Esophagus mucosa (tissue), 1 donor: ENCODE results near the gene ARMC12. TPM values are rescaled to one million over a fixed set of nuclear protein-coding genes. Genes with fewer than 3 reads are reported as not detected.
"Not testable (repeated sequence)": the region's sequence is repeated elsewhere in the genome, so short reads cannot be mapped to it uniquely, and the experiment has no call there.

Experiments used
- ATAC-seq: fragments of 200-7000 bp; cut with Tn5 transposase; one replicate; pipeline ENCODE4 v1.9.1; 2020
- total RNA-seq: library from RNA; stranded (reverse); gene quantifications from one replicate; pipeline ENCODE4 v1.2.4, GENCODE V29; 2023
- donor health status: DM: yes; HTN: yes; CAD: no.

Gene ARMC12
- total RNA-seq, result not detected

DNA sequence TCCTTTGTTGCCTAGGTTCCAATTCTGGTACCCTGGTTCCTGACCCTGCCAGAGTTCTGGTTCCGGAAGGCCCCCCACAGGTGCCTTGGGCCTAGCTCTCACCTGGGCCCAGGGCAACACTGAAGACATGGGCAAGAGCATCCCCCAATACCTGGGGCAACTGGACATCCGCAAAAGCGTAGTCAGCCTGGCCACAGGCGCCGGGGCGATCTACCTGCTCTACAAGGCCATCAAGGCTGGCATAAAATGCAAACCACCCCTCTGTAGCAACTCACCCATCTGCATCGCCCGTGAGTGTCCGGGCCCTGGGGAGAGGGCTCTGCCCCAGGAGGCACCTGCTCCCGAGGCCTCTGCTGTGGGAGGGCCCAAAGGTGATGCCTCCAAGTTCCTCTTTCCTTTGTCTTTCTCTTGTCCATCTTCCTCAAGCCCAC, at the start of gene ARMC12:
Gene ARMC12 (plus strand): TSS at position 51 of the 431 bp plus-strand sequence. CDS start 77 bp downstream, at position 128.
- ATAC-seq, result no peak

DNA sequence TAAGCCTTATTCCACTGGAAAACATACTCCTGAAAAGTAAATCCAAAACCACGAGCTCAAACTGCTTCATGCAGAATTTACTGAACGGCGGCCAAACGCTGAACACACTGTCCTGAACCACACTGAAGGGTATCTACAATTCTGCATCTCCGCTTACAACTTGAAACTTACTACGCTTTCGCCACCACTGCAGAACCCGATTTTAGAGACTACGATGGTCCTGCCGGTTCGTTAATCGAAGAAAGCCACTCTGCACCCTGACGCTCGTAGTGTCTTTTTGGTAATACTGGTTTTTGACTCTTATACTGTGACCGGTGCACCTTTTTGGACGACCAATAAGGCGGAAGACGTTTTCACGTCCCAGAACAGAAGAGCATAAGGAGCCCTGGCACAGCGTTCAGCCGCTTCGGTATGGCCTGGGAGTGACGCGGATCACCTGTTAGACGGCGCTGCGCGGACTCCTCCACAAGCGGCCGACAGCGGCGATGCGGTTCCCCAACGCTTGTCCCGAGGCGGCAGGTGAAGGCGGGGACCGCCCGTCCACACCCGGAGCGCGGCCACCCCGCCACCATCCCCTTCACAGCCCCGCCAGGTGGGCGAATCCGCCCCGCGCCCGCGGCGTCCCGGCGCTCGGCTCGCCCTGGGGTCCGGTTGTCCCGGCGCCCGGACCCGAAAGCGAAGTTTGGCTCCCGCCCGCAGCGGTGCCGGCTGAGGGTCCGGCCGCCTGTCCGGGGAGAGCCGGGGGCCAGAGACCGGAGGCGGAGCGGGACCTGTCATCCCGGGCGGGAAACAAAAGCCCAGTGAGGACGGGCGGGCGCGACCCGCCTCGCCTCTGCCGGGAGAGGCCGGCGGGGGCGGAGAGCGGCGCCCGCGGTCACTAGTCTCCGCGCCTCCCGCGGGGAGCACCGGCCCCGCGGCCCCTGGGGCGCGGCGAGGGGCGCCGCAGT, 48.9 kb upstream of the ARMC12 start:
- ATAC-seq, result peak; percentile 72

DNA sequence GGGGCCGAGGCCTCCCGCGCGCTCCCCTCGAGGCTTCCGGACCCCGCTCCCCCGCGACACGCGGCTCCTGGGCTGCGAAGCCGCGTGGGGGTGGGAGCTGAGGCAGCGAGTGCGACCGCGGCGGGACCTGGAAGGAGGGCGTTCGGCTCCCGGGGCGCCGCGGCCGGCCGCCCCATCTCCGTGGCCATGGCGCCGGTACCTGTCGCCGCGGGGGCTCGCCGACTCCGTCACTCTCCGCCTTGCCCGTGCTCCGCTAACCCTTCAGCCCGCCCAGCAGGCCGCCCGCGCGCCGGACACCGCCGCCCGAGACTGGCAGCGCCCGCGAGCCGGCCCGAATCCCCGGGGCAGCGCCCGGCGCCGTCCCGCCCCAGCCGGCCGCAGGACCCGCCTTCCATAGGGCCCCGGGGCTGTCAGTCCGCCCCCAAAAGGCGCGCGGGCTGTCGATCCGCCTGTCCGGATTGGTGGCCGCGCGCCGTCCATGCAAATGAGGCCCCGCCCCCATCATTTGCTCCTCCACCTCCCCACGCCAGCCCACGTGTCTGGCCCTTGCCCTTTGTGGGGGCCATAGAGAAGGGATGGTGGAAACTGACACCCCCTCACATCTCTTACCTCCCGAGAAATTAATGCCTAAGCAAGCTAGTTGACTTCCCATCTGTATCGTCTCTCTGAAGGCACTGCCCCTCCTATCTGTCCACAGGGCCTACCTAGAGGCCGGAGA, 48.1 kb upstream of the ARMC12 start, which contains the start of gene FKBP5:
Gene FKBP5 (minus strand): TSS at position 311 of the 718 bp plus-strand sequence. CDS start 46,091 bp downstream, outside the sequence.
- peak; percentile 95 for ATAC-seq

DNA sequence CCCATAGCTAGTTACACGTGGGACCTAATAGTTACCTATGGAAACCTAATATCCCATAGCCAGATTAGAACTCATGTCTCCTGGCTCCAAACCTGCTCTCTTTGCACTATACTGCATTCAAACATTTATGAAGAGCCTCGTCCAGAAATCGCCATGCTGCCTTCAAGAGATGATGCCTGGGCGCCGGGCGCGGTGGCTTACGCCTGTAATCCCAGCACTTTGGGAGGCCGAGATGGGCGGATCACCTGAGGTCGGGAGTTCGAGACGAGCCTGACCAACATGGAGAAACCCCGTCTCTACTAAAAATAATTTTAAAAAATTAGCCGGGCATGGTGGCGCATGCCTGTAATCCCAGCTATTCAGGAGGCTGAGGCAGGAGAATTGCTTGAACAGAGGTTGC, 46.8 kb upstream of the ARMC12 start:
- not testable (repeated sequence) for ATAC-seq

DNA sequence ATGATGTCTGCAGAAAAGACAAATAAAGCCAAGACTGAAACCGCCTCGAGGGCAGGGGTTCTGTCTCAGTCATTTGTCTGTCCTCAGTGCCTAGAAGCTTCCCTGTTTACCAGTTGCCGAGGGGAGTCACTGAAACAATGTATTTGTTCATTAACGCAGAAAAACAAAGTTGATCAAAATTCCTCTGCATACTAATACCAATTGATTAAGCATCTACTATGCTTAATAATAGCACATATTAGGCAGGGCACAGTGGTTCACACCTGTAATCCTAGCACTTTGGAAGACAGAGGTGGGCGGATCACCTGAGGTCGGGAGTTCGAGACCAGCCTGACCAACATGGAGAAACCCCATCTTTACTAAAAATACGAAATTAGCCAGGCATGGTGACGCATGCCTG, 46.3 kb upstream of the ARMC12 start:
- no peak for ATAC-seq

DNA sequence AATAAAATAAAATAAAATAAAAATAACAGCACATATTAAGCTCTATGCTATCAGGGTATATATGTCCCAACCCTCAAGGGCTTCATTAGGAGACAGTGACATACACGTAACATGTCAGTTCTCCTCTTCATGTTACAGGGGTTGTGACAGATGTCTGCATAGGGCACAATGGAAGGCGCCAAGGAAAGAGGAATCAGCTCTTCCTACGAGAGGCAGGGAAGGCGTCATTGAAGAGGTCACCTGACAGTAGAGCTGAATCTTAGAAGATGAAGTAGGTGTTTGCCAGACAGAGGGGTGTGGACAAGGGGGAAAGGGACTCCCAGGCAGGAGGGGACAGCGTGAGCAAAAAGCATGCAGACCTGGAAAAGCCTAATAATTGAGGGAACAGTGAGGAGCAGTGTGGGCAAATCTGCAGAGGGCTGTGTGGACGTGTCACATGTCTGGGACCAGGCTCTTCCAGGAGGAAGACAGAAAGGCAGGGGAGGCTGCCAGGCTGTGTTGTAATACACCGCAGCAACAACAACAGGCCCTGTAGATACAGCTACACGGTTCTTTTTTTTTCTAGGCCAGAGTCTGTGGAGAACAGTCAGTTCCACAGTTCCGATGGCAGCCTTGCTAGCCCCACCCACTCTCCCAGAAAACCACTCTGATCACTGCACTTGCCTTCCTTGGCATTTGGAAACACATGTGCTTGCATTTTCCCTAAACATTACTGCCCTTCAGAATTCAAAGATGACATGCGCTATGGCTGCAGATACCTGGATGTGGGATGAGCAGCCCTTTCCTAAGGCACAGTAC, 45.6 kb upstream of the ARMC12 start:
- peak; percentile 30 for ATAC-seq

GRCh38 chr6:35694462-35694861, 42.4 kb upstream of the ARMC12 start:
- no peak for ATAC-seq

GRCh38 chr6:35698430-35698829, 38.4 kb upstream of the ARMC12 start:
- not testable (repeated sequence) for ATAC-seq

GRCh38 chr6:35698858-35699257, 38.0 kb upstream of the ARMC12 start:
- ATAC-seq, result no peak

DNA sequence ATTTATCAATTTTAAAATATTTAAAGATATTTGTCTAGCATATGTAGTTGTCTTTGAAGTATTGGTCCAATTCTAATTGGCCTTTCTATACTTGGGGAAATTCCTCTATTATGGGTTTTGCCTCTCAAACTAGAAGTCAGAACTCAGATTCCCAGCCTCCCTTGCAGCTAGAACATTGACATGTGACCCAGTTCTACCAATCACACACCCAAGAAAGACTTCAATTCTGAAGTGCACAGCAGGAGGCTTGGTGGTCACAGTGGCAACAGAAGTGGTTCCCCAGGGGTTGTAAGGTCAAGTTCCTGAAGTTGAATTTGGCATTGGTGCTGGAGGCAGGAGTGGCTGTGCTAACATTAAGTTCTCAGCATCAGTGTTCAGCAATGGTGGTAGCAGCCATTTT, 33.3 kb upstream of the ARMC12 start:
- ATAC-seq, result no peak

GRCh38 chr6:35706468-35706867, 30.4 kb upstream of the ARMC12 start:
- no peak for ATAC-seq

GRCh38 chr6:35707714-35708407, 29.0 kb upstream of the ARMC12 start:
- no peak for ATAC-seq

DNA sequence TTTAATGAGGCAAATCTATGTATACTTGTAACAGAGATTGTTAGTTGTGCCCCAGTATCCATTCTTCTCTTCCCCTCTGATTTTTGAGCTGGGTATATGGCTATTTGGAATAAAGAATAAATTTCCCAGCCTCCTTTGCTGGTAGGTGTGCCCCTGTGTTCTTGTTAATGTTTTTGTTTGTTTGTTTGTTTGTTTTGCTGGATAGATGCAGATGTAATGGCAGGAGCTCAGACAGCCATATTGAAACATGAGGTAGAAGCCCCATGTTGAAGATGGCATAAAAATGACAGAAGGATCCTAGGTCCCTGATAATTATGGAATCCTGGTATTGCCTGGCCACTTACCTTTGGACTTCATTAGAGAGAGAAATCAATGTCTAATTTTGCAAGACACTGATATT, 28.2 kb upstream of the ARMC12 start:
- ATAC-seq, result no peak

DNA sequence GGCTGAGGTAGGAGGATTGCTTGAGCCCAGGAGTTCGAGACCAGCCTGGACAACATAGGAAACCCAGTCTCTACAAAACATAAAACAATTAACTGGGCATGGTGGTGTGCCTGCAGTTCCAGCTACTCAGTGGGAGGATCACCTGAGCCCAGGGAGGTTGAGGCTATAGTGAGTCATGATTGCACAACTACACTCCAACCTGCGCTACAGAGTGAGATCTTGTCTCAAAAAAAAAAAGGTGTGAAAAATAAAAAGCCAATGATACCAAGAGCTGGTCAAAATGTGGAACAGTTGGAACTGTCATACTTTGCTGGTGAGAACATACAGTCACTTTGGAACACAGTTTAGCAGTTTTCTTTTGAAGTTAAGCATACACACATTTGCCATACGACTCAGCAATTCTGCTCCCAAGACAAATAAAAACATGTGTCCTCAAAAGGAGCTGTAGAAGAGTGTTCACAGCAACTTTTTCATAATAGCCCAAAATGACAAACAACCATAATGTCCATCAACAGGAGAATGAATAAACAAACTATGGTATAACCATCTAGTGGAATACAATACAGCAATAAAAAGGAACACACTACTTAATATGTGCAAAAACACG, 26.5 kb upstream of the ARMC12 start:
- ATAC-seq, result peak; percentile 96

DNA sequence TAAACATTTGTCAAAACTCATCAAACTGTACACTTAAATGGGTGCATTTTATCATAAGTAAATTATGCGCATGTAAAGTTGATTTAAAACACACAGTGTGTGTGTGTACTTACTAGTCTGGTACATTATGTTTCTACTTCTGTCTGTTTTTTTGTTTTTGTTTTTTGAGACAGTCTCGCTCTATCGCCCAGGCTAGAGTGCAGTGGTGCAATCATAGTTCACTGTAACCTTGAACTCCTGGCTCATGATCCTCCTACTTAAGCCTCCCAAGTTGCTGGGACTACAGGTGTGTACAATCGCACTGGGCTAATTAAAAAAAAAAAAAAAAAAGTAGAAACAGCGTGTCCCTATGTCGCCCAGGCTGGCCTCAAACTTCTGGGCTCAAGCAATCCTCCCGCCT, 25.1 kb upstream of the ARMC12 start:
- no peak for ATAC-seq

GRCh38 chr6:35713006-35713767, 23.6 kb upstream of the ARMC12 start:
- no peak for ATAC-seq

DNA sequence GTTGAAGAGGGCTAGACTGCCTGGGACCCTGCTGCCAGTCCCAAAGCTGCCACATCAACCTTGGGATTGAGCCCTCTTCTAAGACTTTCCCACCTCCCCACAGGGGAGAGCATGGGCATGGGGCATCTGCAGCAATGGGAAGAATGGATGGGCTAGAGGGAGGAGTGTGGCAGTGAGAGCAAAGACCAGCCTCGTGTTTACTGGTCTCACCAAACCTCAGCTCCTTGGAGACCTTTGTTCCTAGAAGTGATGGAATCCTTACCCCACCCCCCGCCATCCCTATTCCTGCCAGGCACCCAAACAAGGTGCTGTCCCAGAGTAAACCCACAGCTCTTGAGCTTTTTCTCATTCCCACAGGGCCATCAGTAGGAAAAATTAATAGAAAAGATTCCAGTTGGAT, 20.0 kb upstream of the ARMC12 start:
- no peak for ATAC-seq

DNA sequence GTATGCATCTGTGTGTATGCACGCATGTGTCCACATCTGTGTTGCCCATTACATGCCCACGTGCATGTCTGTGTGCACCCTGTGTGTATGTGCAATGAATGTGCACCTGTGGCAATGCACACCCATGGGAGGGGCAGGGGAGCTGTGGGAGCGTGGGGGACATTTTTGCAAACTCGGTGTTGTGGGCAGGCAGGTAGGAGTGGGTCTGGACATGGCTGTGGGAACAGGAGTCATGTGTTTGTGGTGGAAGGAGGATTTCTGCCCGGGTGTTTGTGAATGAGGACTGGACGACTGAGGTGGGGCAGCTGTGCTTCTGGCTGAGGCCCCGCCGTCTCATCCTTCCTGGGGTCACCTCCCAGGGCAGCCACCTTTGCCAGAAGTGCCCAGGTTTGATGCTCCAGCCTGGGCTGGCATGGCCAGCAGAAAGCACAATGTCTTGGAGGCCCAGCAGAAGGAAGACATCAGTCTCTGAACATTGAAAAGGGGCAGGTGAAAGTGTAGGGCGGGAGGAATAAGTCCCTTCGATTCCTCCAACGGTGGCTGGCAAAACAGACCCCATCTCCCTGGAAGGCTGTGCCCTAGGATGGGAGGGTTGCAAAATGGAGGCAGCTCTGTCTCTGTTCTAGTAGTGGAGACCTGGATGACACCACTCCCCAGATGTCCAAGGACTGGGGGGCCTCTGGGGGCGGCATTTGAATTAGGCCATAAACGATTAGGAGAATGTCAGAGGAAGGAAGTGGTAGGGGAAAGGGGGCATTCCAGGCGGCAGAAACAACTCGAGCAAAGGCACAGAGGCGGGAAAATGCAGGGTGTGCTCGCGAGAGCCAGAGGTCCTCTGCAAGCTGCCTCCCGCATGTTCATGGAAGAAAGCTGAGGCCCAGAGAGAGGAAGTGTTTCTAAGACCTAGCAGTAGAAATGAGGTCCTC, 19.1 kb upstream of the ARMC12 start:
- no peak for ATAC-seq

GRCh38 chr6:35718375-35718736, 18.5 kb upstream of the ARMC12 start:
- no peak for ATAC-seq

- no peak for ATAC-seq
Observed at GRCh38 chr6:35718911-35719381, 17.9 kb upstream of the ARMC12 start.
